ENCODE results near the gene DNAAF1. TPM values are rescaled to one million over a fixed set of nuclear protein-coding genes. Genes with fewer than 3 reads are reported as not detected.

The DNAAF1 gene
- 0.09 to 0.50 TPM (median 0.19 TPM) in 5 replicates for total RNA-seq (2022; extraction: Qiagen RNA extraction; ENCODE audit: low read depth)

DNA sequence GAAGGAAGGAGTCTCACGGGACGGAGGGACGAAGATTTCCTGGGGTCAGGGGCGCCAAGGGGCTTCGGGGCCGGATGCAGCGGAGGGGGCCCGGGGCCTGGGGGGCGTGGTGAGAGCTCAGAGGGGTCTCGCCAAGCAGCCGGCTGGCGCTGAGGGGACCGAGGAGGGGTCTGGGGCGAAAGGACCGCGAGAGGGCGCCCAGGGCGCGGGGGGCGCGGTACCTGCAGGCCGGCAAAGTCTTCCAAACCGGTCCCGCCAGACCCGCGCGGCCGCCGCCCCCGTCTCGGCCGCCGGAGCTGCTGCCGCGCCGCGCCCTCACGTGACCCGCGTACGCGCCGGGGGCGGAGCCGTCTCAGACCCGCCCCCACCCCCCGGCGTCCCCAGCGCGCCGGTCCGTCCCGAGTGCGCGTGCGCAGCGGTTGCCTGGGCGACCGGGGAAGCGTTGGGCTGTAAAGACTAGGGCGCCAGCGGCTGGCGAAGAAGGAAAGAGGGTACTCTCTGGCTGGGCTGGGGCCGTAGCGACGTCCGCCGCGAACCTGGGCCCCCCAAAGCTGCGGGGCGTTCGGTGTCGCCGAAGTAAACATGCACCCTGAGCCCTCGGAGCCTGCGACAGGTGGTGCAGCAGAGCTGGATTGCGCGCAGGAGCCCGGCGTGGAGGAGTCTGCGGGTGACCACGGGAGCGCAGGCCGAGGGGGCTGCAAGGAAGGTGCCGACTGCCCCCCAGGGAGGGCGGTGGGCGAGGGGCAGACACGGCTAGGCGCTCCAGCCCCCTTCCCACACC lies at the start of gene DNAAF1, which contains the start of gene HSDL1:
DNAAF1 (plus strand) TSS at position 450 of the 781 bp plus-strand sequence; CDS start at position 583, 133 bp downstream.
HSDL1 (minus strand) TSS at position 319 of the 781 bp plus-strand sequence. CDS start 13,856 bp downstream, outside the sequence.

DNA sequence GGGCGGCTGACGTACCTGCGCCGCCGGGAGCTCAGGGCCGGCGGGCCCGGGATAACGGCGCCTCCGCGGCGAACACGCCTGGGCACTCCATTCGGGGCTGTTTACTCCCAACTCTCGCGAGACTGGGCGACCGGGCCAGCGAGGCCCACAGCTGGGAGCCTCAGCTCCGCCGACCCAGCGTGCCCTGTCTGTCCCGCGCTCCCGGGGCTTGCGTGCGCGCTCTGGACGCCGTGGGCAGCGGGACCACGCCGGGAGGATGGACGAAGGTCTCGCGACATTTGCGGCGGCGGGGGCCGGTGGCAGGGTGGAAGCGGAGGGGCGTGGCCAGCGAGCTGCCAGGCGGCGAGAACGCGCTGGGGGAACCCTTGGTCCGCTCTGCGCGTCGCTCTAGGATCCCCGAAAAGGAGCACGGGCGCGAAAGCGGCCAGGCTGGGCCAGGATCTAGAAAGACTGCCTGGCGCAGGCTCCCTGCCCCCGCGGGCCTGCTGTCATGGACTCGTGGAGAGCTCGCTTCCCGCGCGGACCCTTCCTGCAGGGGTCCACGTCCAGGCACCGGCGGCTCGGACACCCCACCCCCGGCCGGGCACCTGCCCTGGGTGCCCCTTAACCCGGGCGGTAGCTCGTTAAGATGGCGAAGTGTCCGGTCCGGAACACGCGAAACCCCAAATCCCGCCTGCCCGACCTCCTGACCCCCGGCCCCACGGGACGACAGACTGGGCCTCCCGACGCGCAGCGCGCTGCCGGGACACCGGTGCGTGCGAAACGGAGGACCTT lies 28.2 kb upstream of the DNAAF1 start, which contains the start of gene MBTPS1:
MBTPS1 (minus strand) TSS at position 223 of the 774 bp plus-strand sequence. CDS start 15,159 bp downstream, outside the sequence.

DNA sequence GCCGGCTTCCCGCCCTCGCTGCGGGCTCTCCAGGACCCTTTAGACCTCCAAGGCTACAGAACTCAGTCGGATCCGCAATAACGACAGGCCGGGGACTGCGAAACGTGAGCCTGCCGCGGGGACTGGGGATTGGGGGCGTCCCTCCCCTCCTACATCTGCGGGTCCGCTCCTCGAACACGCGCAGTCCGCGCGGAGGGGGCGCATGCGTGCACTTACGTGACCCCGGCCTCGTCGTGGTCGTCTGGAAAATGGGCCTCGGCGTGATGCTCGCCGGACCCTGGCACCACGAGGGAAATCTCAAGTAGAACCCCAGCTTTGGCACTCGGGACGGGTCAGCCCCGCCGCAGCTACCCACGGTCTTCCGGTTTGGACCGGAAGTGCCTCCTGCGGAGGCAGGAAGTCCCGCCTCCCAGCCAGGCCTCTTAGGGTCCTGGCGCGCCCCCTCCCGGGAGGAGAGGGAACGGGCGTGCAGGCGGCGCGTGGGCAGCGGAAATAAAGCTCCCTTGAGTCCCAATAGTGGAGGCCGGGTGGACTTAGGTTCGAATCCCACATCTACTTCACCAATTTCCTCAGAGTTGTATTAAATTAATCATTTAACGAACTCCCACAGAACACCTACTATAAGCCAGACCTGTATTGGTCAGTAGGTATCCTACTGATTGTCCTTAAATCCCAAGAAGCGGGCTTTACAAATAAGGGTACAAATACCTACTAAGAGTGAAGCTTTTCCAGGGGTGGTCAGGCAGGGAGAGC lies 41.8 kb downstream of the DNAAF1 start, which contains the start of gene TAF1C:
TAF1C (minus strand) TSS at position 373 of the 753 bp plus-strand sequence. CDS start 2,069 bp downstream, outside the sequence.

DNA sequence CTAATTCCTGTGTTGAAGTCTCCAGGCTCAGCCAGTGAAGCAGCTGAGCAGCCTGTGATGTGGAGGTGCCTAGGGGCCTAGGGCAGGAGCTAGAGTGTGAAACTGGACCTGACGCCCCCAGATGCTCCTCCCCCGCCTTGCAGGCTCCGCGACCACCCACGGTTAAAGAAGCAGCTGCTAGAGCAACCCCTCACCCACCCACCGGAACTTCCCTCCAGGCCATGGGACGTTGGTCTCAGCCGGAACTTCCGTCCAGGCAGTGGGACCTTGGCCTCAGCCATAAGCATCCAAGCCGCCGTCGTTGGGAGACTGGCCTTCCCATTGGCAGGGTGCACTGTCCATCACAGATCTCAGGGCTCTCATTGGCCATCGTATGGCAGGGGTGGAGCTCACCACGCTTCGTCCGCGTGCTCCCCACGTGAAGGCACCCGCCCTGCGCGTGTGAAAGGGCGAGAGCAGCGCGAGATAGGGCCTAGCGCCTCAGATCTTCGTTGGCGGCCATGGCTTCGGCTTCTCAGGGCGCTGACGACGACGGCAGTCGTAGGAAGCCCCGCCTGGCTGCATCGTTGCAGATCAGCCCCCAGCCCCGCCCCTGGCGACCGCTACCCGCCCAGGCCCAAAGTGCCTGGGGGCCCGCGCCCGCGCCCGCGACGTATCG lies 45.8 kb downstream of the DNAAF1 start, which contains the start of gene ADAD2:
ADAD2 (plus strand) TSS at position 427 of the 658 bp plus-strand sequence; CDS start at position 501, 74 bp downstream.

Other genes with a start within 250 kb of the DNAAF1 start
- 1.2 to 2.6 TPM (median 2.2 TPM) in 5 replicates for gene MLYCD, start 246.2 kb upstream of the DNAAF1 start, total RNA-seq (2022; extraction: Qiagen RNA extraction; ENCODE audit: low read depth)
- 26.7 to 64.3 TPM (median 38.3 TPM) in 5 replicates for gene OSGIN1, start 192.1 kb upstream of the DNAAF1 start, total RNA-seq (2022; extraction: Qiagen RNA extraction; ENCODE audit: low read depth)
- 2.1 to 4.5 TPM (median 2.9 TPM) in 5 replicates for gene NECAB2, start 177.1 kb upstream of the DNAAF1 start, total RNA-seq (2022; extraction: Qiagen RNA extraction; ENCODE audit: low read depth)
- gene SLC38A8, start 102.5 kb upstream of the DNAAF1 start, total RNA-seq (2022; extraction: Qiagen RNA extraction; ENCODE audit: low read depth), result not detected in 5 replicates
- gene MBTPS1, start 28.4 kb upstream of the DNAAF1 start, total RNA-seq (2022; extraction: Qiagen RNA extraction; ENCODE audit: low read depth), result 42.3 to 48.9 TPM (median 46.1 TPM) in 5 replicates
- gene HSDL1, start 131 bp upstream of the DNAAF1 start, total RNA-seq (2022; extraction: Qiagen RNA extraction; ENCODE audit: low read depth), result 17.2 to 18.7 TPM (median 18.1 TPM) in 5 replicates
- gene TAF1C, start 41.7 kb downstream of the DNAAF1 start, total RNA-seq (2022; extraction: Qiagen RNA extraction; ENCODE audit: low read depth), result 25.1 to 35.3 TPM (median 27.9 TPM) in 5 replicates
- not detected in 5 replicates for gene ADAD2, start 45.8 kb downstream of the DNAAF1 start, total RNA-seq (2022; extraction: Qiagen RNA extraction; ENCODE audit: low read depth)
- not detected in 5 replicates for gene KCNG4, start 94.7 kb downstream of the DNAAF1 start, total RNA-seq (2022; extraction: Qiagen RNA extraction; ENCODE audit: low read depth)
- gene WFDC1, start 149.6 kb downstream of the DNAAF1 start, total RNA-seq (2022; extraction: Qiagen RNA extraction; ENCODE audit: low read depth), result not detected in 5 replicates
- gene ATP2C2, start 223.2 kb downstream of the DNAAF1 start, total RNA-seq (2022; extraction: Qiagen RNA extraction; ENCODE audit: low read depth), result 0.05 to 0.48 TPM (median 0.21 TPM) in 4 of 5 replicates, not detected in the other

Data from A549 treated with CpdA at 1 μM for 4 hours (cell line).